Glomerular endothelial cell (primary cell): Measurements from ENCODE around the gene LRRC53. TPM values are rescaled to one million over a fixed set of nuclear protein-coding genes. Genes with fewer than 3 reads are reported as not detected.

Experiments used
- DNase-seq: peaks from one replicate; pipeline ENCODE4 v3.0.0-alpha.2; 2011; ENCODE audit warnings: low read depth, low spot score; ENCODE audit errors: extremely low read depth
- total RNA-seq: library from RNA; depleted of rRNA; stranded (reverse); fragments of >200 nt; gene quantifications from 2 replicates; pipeline ENCODE4 v1.2.3, GENCODE V29; 2015

LRRC53 gene
- total RNA-seq, 1 donor from 2014 or later: not detected

GRCh38 chr1:74453277-74453676 is 59.1 kb downstream of the LRRC53 start:
- DNase-seq: no peak

GRCh38 chr1:74452035-74452434 is 60.4 kb downstream of the LRRC53 start:
- DNase-seq: no peak

DNA sequence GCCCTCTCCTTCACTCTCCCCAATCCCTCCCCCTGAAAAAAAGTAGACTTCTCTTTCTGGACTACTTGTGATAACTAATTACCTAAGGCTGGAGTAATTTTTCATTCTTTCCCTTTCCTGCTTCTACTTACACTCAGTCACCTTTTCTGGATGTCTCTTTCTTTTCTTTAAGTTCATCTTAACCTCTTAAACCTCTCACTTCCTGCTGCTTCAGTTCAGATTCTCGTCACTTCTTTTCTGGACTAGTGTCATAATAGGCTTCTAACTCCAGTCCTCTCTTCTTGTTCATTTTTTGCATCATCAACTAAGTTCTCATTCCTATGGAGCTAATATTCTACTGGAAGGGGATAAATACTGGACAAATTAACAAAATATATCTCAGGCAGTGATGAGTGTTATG is 75.4 kb downstream of the LRRC53 start:
- no peak for DNase-seq

DNA sequence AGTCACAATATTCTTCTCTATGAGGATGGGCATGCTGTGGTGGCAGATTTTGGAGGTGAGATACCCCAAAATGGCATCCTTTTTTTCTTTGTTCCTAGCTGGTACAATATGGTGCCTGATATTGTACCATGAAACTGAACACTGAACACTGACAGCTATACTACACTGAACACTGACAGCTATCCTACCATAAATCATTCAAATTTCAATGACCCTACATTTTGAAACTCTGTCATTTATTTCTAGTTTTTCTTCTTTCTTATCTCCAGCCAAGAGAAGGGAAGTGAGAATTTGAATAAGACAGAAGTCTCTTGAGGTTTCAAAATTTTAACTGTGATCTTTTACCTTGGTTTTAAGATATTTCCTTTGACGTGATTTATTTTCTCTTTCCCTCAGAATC is 76.3 kb downstream of the LRRC53 start:
- DNase-seq: no peak

GRCh38 chr1:74434321-74434720 is 78.1 kb downstream of the LRRC53 start:
- no peak for DNase-seq

DNA sequence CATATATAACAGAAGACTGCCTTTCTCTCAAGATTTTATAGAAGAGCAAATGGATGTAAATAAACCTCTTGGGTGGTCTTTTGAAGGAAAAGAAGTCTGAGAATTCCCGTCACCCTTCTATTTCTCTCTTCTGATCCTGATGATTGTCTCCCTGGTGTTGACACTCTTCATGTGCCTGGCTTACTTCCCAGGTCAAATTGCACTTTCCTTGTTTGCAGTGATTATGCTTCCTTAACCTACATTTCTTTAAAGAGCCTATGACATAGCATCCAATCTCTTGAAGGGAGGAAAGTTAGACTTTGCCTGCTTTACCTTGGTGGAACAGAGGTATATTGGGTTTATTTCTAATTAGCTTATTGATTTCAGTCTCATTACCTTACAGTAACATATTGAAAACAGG is 80.1 kb downstream of the LRRC53 start:
- DNase-seq: no peak

DNA sequence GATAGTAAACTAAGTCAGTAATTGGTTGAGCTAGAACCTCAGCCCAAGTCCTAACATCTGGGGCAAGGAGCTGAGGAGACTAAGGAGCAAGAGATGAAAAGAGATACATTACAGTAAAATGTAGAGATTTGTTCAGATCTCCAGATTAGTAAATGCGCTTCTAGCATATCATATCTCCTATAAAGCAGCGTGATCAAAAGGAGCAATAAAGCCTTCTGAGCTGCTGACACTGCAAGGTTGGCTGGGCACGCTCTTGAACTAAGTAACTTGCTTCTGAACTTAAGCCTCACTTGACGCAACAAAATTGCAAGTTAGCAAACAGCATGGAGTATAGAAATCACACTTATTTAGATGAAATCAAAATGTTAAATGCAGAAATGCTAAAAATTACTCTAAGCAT is 80.9 kb downstream of the LRRC53 start:
- no peak for DNase-seq

DNA sequence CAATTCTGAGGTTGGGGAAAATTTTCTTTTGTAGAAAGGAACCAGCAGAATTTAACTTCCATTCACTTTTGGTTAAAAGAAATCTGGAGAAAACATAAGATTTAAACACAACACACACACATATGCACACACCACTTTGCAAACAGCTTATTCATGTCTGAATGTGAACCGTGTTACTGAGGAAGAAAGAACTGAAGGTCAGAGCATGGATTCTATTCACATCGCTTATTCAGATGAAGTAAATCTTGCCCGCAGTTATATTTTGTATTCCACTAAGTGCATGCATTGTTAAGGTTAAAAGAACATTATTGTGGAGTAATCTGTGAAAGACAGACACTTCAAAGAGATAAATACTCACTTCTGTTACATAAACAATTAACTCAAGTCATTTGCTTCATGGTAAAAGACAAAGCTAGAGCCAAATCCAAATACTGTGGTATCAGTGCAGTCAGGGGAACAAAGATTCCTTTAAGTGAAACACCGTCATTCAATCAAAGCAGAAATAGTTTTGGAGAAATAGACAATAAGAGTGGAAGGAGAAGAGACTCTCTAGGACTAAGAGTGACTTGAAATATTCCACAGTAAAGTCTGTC is 82.0 kb downstream of the LRRC53 start:
- DNase-seq: no peak

DNA sequence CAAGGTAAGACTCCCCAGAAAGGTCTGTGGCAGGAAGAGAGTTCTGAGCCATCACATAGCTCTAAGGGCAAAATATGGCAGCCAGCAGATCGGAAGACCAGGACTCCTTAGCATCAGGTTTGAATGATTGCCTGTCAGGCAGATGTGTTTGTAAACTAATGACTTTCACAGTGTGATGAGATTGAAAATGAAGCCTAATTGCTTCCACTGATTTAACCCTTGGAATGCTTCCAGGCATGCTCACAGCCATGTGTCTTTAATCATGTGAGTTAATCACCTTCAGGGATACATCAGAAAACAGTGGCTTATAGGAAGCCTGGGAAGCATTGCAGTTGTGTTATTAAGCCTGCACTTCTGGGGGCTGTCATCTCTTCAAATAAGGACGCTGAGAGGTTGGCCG is 82.8 kb downstream of the LRRC53 start:
- no peak for DNase-seq

- no peak for DNase-seq
Measured at GRCh38 chr1:74427681-74428080, 84.7 kb downstream of the LRRC53 start.

GRCh38 chr1:74426208-74426937 is 86.0 kb downstream of the LRRC53 start:
- DNase-seq: no peak

DNA sequence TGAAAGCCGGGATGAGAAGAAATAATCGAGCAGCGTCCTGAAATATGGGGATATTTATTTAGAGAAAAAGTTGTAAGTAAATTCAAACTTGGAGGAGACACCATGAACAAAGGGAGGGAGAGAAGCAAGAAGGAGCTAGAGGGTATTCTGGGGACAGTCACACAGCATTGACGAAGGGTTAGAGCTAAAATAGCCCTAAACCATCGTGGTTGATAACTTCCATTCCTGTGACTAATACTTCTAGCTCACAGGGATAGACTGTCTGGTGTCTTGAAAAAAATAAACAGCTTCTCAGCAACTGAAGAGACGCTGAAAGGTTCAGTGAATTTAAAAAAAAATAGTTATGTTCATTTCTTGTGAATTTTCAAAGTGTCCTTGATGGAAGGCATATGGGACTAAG is 86.7 kb downstream of the LRRC53 start:
- DNase-seq: no peak

GRCh38 chr1:74423471-74423870 is 88.9 kb downstream of the LRRC53 start:
- no peak for DNase-seq

DNA sequence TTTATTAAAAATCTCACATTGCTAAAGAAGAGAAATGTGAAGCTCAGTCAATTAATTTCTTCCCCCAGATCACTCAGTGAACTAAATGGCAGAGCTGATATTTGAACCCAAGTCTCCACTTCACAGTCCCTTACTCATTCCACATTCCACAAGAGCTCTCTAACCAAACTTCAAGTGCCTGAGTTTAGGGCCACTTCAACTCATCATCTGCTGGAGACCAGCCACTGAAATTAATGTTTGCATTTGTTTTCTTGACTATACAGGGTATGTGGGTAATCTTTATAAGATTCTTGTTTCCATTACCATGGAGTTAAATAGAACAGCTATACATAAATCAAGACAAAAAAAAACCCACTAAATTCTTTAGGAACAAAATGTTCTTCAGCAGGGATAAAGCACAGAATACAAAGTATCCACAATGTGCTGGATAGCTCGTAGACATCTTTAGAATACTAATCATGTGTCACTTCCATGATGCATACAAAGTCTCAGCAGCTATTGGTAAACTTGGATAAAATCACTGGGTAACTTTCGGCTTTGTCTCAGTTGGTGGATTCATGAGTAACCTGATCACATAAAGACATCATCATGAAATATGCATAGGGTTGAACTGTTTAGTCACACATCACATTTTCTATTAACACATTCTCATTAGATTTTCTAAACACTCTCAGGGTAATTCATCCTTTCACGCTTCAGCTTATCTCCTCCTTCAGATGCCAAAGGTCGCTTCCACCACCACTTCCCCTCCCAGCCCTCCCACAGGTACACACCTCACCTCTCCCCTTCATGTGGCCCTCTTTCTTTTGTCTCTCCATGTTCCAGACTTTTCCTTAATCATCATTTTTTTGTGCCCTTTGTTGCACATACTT is 89.8 kb downstream of the LRRC53 start:
- no peak for DNase-seq

DNA sequence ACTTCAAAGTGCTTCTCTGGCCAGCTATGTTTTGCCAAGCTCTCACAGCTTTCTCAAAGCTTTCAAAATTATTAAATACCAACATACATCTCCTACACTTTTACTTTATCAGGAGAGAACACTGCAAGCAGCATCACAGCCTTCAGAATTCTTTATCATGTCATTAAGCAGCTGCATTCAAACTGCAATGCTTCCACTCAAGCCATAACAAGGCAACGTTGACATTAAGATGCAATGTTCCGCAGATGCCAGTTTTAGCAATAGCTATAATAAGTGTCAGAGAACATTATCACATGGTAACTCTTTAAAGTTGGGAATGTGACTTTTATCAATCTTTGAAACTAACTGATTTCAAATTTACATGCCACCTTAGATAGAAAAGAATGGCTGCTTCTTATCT is 91.9 kb downstream of the LRRC53 start:
- no peak for DNase-seq

Other genes with a start within 250 kb of the LRRC53 start
- not detected in 2 replicates for gene ERICH3, start 161.2 kb upstream of the LRRC53 start, total RNA-seq
- 14.5 and 29.8 TPM in 2 replicates for gene CRYZ, start 220.4 kb upstream of the LRRC53 start, total RNA-seq
- 8.0 and 8.4 TPM in 2 replicates for gene TYW3, start 220.5 kb upstream of the LRRC53 start, total RNA-seq